IgD-negative memory B cell (primary cell): ENCODE results near the gene PTPN2. TPM values are rescaled to one million over a fixed set of nuclear protein-coding genes. Genes with fewer than 3 reads are reported as not detected.

Experiments
- H3K27ac Mint-ChIP-seq, 3 donors: one replicate each; pipeline ENCODE4 v1.8.0; 2020 to 2022; ENCODE audit warnings: mild to moderate bottlenecking in 3 of 3, mixed read lengths in 3 of 3, moderate library complexity in 1 of 3
- H3K27me3 Mint-ChIP-seq: one replicate; pipeline ENCODE4 v1.8.0; 2021; ENCODE audit warnings: mixed read lengths
- H3K36me3 Mint-ChIP-seq: one replicate; pipeline ENCODE4 v1.8.0; 2020; ENCODE audit warnings: mild to moderate bottlenecking, mixed read lengths
- H3K4me1 Mint-ChIP-seq, 3 donors: one replicate each; pipeline ENCODE4 v1.8.0; 2020 to 2022; ENCODE audit warnings: mixed read lengths in 3 of 3, mild to moderate bottlenecking in 1 of 3
- H3K4me3 Mint-ChIP-seq, 4 donors: one replicate each; pipeline ENCODE4 v1.8.0; 2020 to 2022; ENCODE audit warnings: mild to moderate bottlenecking in 4 of 4, mixed read lengths in 4 of 4, moderate library complexity in 3 of 4
- H3K9me3 Mint-ChIP-seq, 3 donors: one replicate each; pipeline ENCODE4 v1.8.0; 2020 to 2021; ENCODE audit warnings: mixed read lengths in 3 of 3, mild to moderate bottlenecking in 1 of 3
- polyA plus RNA-seq: library from polyadenylated mRNA; unstranded; fragments of 300-500 nt; fragmentation: Illumina TruSeq; gene quantifications from one replicate; pipeline ENCODE4 v1.2.3, GENCODE V29; 2021

PTPN2 gene
- polyA plus RNA-seq, 1 donor from 2014 or later = 97.8 TPM

GRCh38 chr18:12838178-12838634 lies 45.8 kb downstream of the PTPN2 start:
- H3K9me3 Mint-ChIP-seq = no peaks in the 10 kb centered on the region
- H3K27me3 Mint-ChIP-seq = no peaks in the 10 kb centered on the region
- H3K4me3 Mint-ChIP-seq = peak overlapping the region; percentile 46 to 82 (median 63)
- H3K36me3 Mint-ChIP-seq = peaks cover 13% of the 10 kb centered on the region
- H3K4me1 Mint-ChIP-seq = peaks cover 28 to 40% (median 37%) of the 10 kb centered on the region in 3 donors
- H3K27ac Mint-ChIP-seq = peak overlapping the region; percentile 41 to 80 (median 45)

GRCh38 chr18:12837747-12838146 lies 46.3 kb downstream of the PTPN2 start:
- Mint-ChIP-seq H3K27me3 (no peaks in the 10 kb centered on the region), H3K4me1 (peaks cover 28 to 39% (median 37%) of the 10 kb centered on the region in 3 donors), H3K36me3 (peaks cover 13% of the 10 kb centered on the region), H3K27ac (peak overlapping the region in 2 of 3 donors; percentile 41 to 80), H3K4me3 (peak overlapping the region in 3 of 4 donors; percentile 46 to 82 (median 77)), H3K9me3 (no peaks in the 10 kb centered on the region)

GRCh38 chr18:12836551-12836950 lies 47.5 kb downstream of the PTPN2 start:
- Mint-ChIP-seq H3K27me3 (no peaks in the 10 kb centered on the region), H3K27ac (no peak overlapping the region), H3K4me3 (no peak overlapping the region)

GRCh38 chr18:12828116-12829051 lies 55.7 kb downstream of the PTPN2 start:
- Mint-ChIP-seq H3K27ac (no peak overlapping the region), H3K4me3 (no peak overlapping the region), H3K36me3 (peaks cover 19% of the 10 kb centered on the region), H3K4me1 (peaks cover 2 to 10% (median 2%) of the 10 kb centered on the region in 3 donors), H3K27me3 (no peaks in the 10 kb centered on the region), H3K9me3 (peaks cover 0 to 7% (median 2%) of the 10 kb centered on the region in 3 donors)

More at GRCh38 chr18:12836551-12836950, 47.5 kb downstream of the PTPN2 start:
- peaks cover 8% of the 10 kb centered on the region for H3K36me3 Mint-ChIP-seq
- peaks cover 28 to 35% (median 32%) of the 10 kb centered on the region in 3 donors for H3K4me1 Mint-ChIP-seq
- no peaks in the 10 kb centered on the region for H3K9me3 Mint-ChIP-seq

- H3K4me3 Mint-ChIP-seq = no peak overlapping the region
- H3K27ac Mint-ChIP-seq = no peak overlapping the region
- peaks cover 1 to 9% (median 2%) of the 10 kb centered on the region in 3 donors for H3K4me1 Mint-ChIP-seq
- peaks cover 0 to 7% (median 2%) of the 10 kb centered on the region in 3 donors for H3K9me3 Mint-ChIP-seq
- no peaks in the 10 kb centered on the region for H3K27me3 Mint-ChIP-seq
- peaks cover 19% of the 10 kb centered on the region for H3K36me3 Mint-ChIP-seq
Measured at GRCh38 chr18:12827588-12827987, 56.4 kb downstream of the PTPN2 start.

- H3K27ac Mint-ChIP-seq = no peak overlapping the region
- H3K36me3 Mint-ChIP-seq = peaks cover 16% of the 10 kb centered on the region
- H3K9me3 Mint-ChIP-seq = peaks cover 0 to 7% (median 2%) of the 10 kb centered on the region in 3 donors
- no peaks in the 10 kb centered on the region for H3K27me3 Mint-ChIP-seq
- H3K4me1 Mint-ChIP-seq = peaks cover 0 to 2% (median 1%) of the 10 kb centered on the region in 3 donors
- no peak overlapping the region for H3K4me3 Mint-ChIP-seq
Measured at GRCh38 chr18:12825230-12825629, 58.8 kb downstream of the PTPN2 start.

GRCh38 chr18:12823892-12824291 lies 60.1 kb downstream of the PTPN2 start:
- no peaks in the 10 kb centered on the region for H3K27me3 Mint-ChIP-seq
- peaks cover 0 to 7% (median 2%) of the 10 kb centered on the region in 3 donors for H3K9me3 Mint-ChIP-seq
- H3K4me3 Mint-ChIP-seq = no peak overlapping the region
- no peak overlapping the region for H3K27ac Mint-ChIP-seq
- H3K4me1 Mint-ChIP-seq = peaks cover 0 to 5% (median 1%) of the 10 kb centered on the region in 3 donors
- peaks cover 13% of the 10 kb centered on the region for H3K36me3 Mint-ChIP-seq

GRCh38 chr18:12821408-12821807 lies 62.6 kb downstream of the PTPN2 start:
- no peak overlapping the region for H3K4me3 Mint-ChIP-seq
- peak overlapping the region in 2 of 3 donors; percentile 23 to 40 for H3K27ac Mint-ChIP-seq
- H3K4me1 Mint-ChIP-seq = peaks cover 0 to 5% (median 0%) of the 10 kb centered on the region in 3 donors
- H3K36me3 Mint-ChIP-seq = peaks cover 5% of the 10 kb centered on the region
- H3K9me3 Mint-ChIP-seq = no peaks in the 10 kb centered on the region
- no peaks in the 10 kb centered on the region for H3K27me3 Mint-ChIP-seq

- Mint-ChIP-seq H3K9me3 (no peaks in the 10 kb centered on the region), H3K4me1 (peaks cover 0 to 5% (median 0%) of the 10 kb centered on the region in 3 donors), H3K27ac (no peak overlapping the region), H3K27me3 (no peaks in the 10 kb centered on the region), H3K4me3 (no peak overlapping the region), H3K36me3 (peaks cover 6% of the 10 kb centered on the region)
Measured at GRCh38 chr18:12820506-12820905, 63.5 kb downstream of the PTPN2 start.

- H3K4me3 Mint-ChIP-seq = no peak overlapping the region
- H3K27me3 Mint-ChIP-seq = no peaks in the 10 kb centered on the region
- H3K36me3 Mint-ChIP-seq = peaks cover 3% of the 10 kb centered on the region
- H3K27ac Mint-ChIP-seq = peak overlapping the region in 1 of 3 donors; percentile 76
- no peaks in the 10 kb centered on the region for H3K9me3 Mint-ChIP-seq
- peaks cover 0 to 3% (median 0%) of the 10 kb centered on the region in 3 donors for H3K4me1 Mint-ChIP-seq
Measured at GRCh38 chr18:12819841-12820240, 64.2 kb downstream of the PTPN2 start.

- no peaks in the 10 kb centered on the region for H3K27me3 Mint-ChIP-seq
- peaks cover 4% of the 10 kb centered on the region for H3K36me3 Mint-ChIP-seq
- no peak overlapping the region for H3K27ac Mint-ChIP-seq
- H3K9me3 Mint-ChIP-seq = no peaks in the 10 kb centered on the region
- H3K4me1 Mint-ChIP-seq = peaks cover 0 to 3% (median 0%) of the 10 kb centered on the region in 3 donors
- no peak overlapping the region for H3K4me3 Mint-ChIP-seq
Measured at GRCh38 chr18:12819322-12819721, 64.7 kb downstream of the PTPN2 start.

GRCh38 chr18:12818243-12818642 lies 65.8 kb downstream of the PTPN2 start:
- H3K27me3 Mint-ChIP-seq = no peaks in the 10 kb centered on the region
- H3K9me3 Mint-ChIP-seq = no peaks in the 10 kb centered on the region
- peaks cover 0 to 3% (median 0%) of the 10 kb centered on the region in 3 donors for H3K4me1 Mint-ChIP-seq
- H3K36me3 Mint-ChIP-seq = peaks cover 6% of the 10 kb centered on the region
- no peak overlapping the region for H3K4me3 Mint-ChIP-seq
- no peak overlapping the region for H3K27ac Mint-ChIP-seq

GRCh38 chr18:12816451-12816850 lies 67.6 kb downstream of the PTPN2 start:
- Mint-ChIP-seq H3K27ac (peak overlapping the region in 1 of 3 donors; percentile 36), H3K4me3 (no peak overlapping the region), H3K27me3 (no peaks in the 10 kb centered on the region), H3K9me3 (no peaks in the 10 kb centered on the region), H3K4me1 (peaks cover 0 to 3% (median 0%) of the 10 kb centered on the region in 3 donors), H3K36me3 (peaks cover 6% of the 10 kb centered on the region)

- Mint-ChIP-seq H3K36me3 (peaks cover 15% of the 10 kb centered on the region), H3K27ac (no peak overlapping the region), H3K27me3 (no peaks in the 10 kb centered on the region)
Measured at GRCh38 chr18:12811191-12811950, 72.7 kb downstream of the PTPN2 start.

More at GRCh38 chr18:12811191-12811950, 72.7 kb downstream of the PTPN2 start:
- H3K4me3 Mint-ChIP-seq = no peak overlapping the region
- peaks cover 0 to 5% (median 0%) of the 10 kb centered on the region in 3 donors for H3K4me1 Mint-ChIP-seq
- H3K9me3 Mint-ChIP-seq = no peaks in the 10 kb centered on the region
